HUES64 (cell line): ENCODE measurements around the gene ABCD2.
A peak's percentile ranks its signal among the peaks of the same experiment; 100 is the strongest.
"Not testable (repeated sequence)": the region's sequence is repeated elsewhere in the genome, so short reads cannot be mapped to it uniquely, and the experiment has no call there.

Experiments used
- H3K27ac ChIP-seq: 2 replicates; pipeline ENCODE4 v1.7.0; 2013; ENCODE audit warnings: low read depth, low read length, inconsistent platforms
- H3K27me3 ChIP-seq: 2 replicates; pipeline ENCODE4 v1.6.1; 2013; ENCODE audit warnings: mild to moderate bottlenecking, low read length; ENCODE audit not compliant: insufficient read depth
- H3K36me3 ChIP-seq: 2 replicates; pipeline ENCODE4 v1.6.1; 2013; ENCODE audit warnings: mild to moderate bottlenecking, low read length; ENCODE audit not compliant: insufficient read depth
- H3K4me1 ChIP-seq: 2 replicates; pipeline ENCODE4 v1.6.1; 2013; ENCODE audit warnings: mild to moderate bottlenecking, low read length, moderate library complexity; ENCODE audit not compliant: insufficient read depth
- H3K4me3 ChIP-seq: 2 replicates; pipeline ENCODE4 v1.5.1; 2013; ENCODE audit warnings: mild to moderate bottlenecking, low read length, moderate library complexity
- H3K9ac ChIP-seq: 2 replicates; pipeline ENCODE4 v1.6.1; 2013; ENCODE audit warnings: mild to moderate bottlenecking, low read depth, low read length
- H3K9me3 ChIP-seq: 2 replicates; pipeline ENCODE4 v1.6.1; 2013; ENCODE audit warnings: low read depth, low read length; ENCODE audit not compliant: insufficient read depth
- WGBS: fragments of 150-250, 120-280 bp; methylation state at CpG from one replicate; pipeline ENCODE4 v1.1.7; 2013; ENCODE audit warnings: missing lambda C conversion rate; 5-methylcytosine and 5-hydroxymethylcytosine counted together

Gene ABCD2

GRCh38 chr12:39587225-39587624 lies 32.4 kb downstream of the ABCD2 start:
- Histone ChIP-seq H3K27ac (no peak overlapping the region), H3K9me3 (no peaks in the 10 kb centered on the region), H3K36me3 (no peaks in the 10 kb centered on the region)

GRCh38 chr12:39586816-39587215 lies 32.8 kb downstream of the ABCD2 start:
- Histone ChIP-seq H3K27me3 (no peaks in the 10 kb centered on the region), H3K9me3 (no peaks in the 10 kb centered on the region), H3K27ac (no peak overlapping the region), H3K9ac (no peak overlapping the region), H3K4me1 (no peaks in the 10 kb centered on the region), H3K4me3 (no peak overlapping the region), H3K36me3 (no peaks in the 10 kb centered on the region)
- 100% methylated on average over 1 of the region's 1 CpG for WGBS

More at GRCh38 chr12:39587225-39587624, 32.4 kb downstream of the ABCD2 start:
- Histone ChIP-seq H3K4me3 (no peak overlapping the region), H3K9ac (no peak overlapping the region), H3K27me3 (no peaks in the 10 kb centered on the region), H3K4me1 (no peaks in the 10 kb centered on the region)
- WGBS, result 78% methylated on average over 2 of the region's 3 CpGs

- Histone ChIP-seq H3K4me3 (no peak overlapping the region), H3K27ac (no peak overlapping the region), H3K9me3 (no peaks in the 10 kb centered on the region), H3K27me3 (no peaks in the 10 kb centered on the region), H3K9ac (no peak overlapping the region), H3K4me1 (no peaks in the 10 kb centered on the region), H3K36me3 (no peaks in the 10 kb centered on the region)
- WGBS, result 93% methylated on average over 2 of the region's 3 CpGs
These were observed 38.0 kb downstream of the ABCD2 start for GRCh38 chr12:39581592-39581991.

DNA sequence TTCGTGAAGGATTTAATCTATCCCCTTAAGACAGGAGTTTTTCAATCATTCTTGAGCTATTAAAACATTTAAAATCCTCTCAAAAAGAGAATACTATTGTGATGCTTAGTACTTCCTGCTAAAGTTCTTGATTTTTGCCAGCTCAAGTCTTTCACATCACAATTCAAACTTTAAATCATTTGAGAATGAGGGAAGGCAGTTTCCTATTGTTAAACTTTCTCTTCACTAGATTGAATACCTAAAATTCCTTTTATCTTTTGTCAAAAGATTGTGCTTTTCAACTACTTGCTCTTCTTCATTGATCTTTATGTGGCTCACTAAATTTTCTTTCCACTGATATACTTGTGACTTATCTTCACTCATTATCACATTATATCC lies 44.1 kb downstream of the ABCD2 start:
- peaks cover 4% of the 10 kb centered on the region; the same call in 1 of the 2 replicates for H3K9me3 ChIP-seq
- peak overlapping the region; percentile 45; the same call in 1 of the 2 replicates for H3K27ac ChIP-seq
- H3K9ac ChIP-seq, result no peak overlapping the region
- no CpG with 5 or more reads among the region's 1 CpG for WGBS
- H3K36me3 ChIP-seq, result no peaks in the 10 kb centered on the region
- H3K27me3 ChIP-seq, result no peaks in the 10 kb centered on the region
- no peak overlapping the region for H3K4me3 ChIP-seq
- peaks cover 28% of the 10 kb centered on the region for H3K4me1 ChIP-seq

GRCh38 chr12:39574785-39575497 lies 44.7 kb downstream of the ABCD2 start:
- no peak overlapping the region for H3K4me3 ChIP-seq
- WGBS, result 89% methylated on average over 2 of the region's 4 CpGs
- no peaks in the 10 kb centered on the region for H3K36me3 ChIP-seq
- no peaks in the 10 kb centered on the region for H3K27me3 ChIP-seq
- H3K27ac ChIP-seq, result peak overlapping the region; percentile 45; the same call in 1 of the 2 replicates
- H3K9ac ChIP-seq, result no peak overlapping the region
- peaks cover 28% of the 10 kb centered on the region for H3K4me1 ChIP-seq
- peaks cover 9% of the 10 kb centered on the region for H3K9me3 ChIP-seq

GRCh38 chr12:39574378-39574777 lies 45.2 kb downstream of the ABCD2 start:
- Histone ChIP-seq H3K9me3 (peaks cover 14% of the 10 kb centered on the region), H3K4me3 (no peak overlapping the region), H3K9ac (no peak overlapping the region), H3K27ac (no peak overlapping the region), H3K4me1 (peaks cover 28% of the 10 kb centered on the region), H3K27me3 (no peaks in the 10 kb centered on the region), H3K36me3 (no peaks in the 10 kb centered on the region)
- no CpG with 5 or more reads among the region's 1 CpG for WGBS

GRCh38 chr12:39573971-39574370 lies 45.6 kb downstream of the ABCD2 start:
- H3K27ac ChIP-seq, result no peak overlapping the region
- no peak overlapping the region for H3K9ac ChIP-seq
- H3K4me1 ChIP-seq, result peaks cover 28% of the 10 kb centered on the region
- WGBS, result 90% methylated on average over 1 of the region's 2 CpGs
- H3K9me3 ChIP-seq, result peaks cover 19% of the 10 kb centered on the region
- H3K4me3 ChIP-seq, result no peak overlapping the region
- H3K27me3 ChIP-seq, result no peaks in the 10 kb centered on the region
- no peaks in the 10 kb centered on the region for H3K36me3 ChIP-seq

DNA sequence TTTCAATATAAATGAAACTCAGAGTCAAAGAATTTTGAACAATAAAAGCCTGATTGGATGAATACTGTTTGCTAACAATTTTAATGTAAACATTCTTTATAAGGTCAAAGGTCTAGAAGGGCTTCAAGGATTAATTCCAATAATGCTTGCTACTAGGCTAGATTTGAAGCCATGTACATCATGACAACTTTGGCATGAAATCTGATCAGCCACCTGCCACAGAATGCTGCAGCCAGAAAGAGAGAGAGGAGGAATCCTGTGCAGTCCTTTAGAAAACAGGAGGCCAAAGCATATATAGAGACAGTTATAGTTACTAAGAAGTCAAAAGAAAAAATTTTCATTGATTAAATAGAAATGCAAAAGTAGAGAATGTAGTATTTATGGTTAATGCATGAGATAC lies 47.1 kb downstream of the ABCD2 start:
- Histone ChIP-seq H3K27me3 (no peaks in the 10 kb centered on the region), H3K36me3 (no peaks in the 10 kb centered on the region), H3K27ac (no peak overlapping the region), H3K9me3 (peaks cover 23% of the 10 kb centered on the region), H3K4me1 (peaks cover 28% of the 10 kb centered on the region), H3K4me3 (no peak overlapping the region), H3K9ac (no peak overlapping the region)

GRCh38 chr12:39571351-39571750 lies 48.3 kb downstream of the ABCD2 start:
- H3K27me3 ChIP-seq, result no peaks in the 10 kb centered on the region
- H3K9ac ChIP-seq, result no peak overlapping the region
- WGBS, result 100% methylated on average over 1 of the region's 4 CpGs
- no peaks in the 10 kb centered on the region for H3K36me3 ChIP-seq
- no peak overlapping the region for H3K4me3 ChIP-seq
- no peak overlapping the region for H3K27ac ChIP-seq
- peaks cover 28% of the 10 kb centered on the region for H3K4me1 ChIP-seq
- peaks cover 23% of the 10 kb centered on the region for H3K9me3 ChIP-seq

DNA sequence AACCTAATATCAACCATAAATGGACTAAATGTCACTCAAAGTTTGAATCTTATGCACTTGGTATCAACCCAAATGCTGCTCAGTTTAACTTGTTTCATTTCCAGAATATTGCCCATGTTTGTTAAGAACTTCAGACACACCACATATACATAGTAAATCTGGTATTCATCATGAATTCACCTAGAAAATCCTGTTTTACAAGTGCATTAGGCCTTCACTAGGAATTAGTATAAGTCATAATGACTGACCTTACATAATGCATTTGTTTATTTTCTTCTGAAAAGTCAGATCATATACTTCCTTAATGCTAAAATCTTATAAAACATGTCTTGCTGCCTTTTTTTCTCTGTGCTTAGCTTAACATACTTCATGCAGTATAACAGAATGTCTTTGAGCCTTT lies 66.1 kb downstream of the ABCD2 start:
- H3K9me3 ChIP-seq, result peaks cover 10% of the 10 kb centered on the region
- no peak overlapping the region for H3K4me3 ChIP-seq
- no peaks in the 10 kb centered on the region for H3K27me3 ChIP-seq
- H3K36me3 ChIP-seq, result no peaks in the 10 kb centered on the region
- no peak overlapping the region for H3K27ac ChIP-seq
- no peak overlapping the region for H3K9ac ChIP-seq
- no peaks in the 10 kb centered on the region for H3K4me1 ChIP-seq

GRCh38 chr12:39544211-39544610 lies 75.4 kb downstream of the ABCD2 start:
- H3K27me3 ChIP-seq, H3K9ac ChIP-seq, H3K27ac ChIP-seq, H3K9me3 ChIP-seq, H3K4me1 ChIP-seq, H3K36me3 ChIP-seq, H3K4me3 ChIP-seq: not testable (repeated sequence)
- 88% methylated on average over 1 of the region's 2 CpGs for WGBS

- H3K4me1 ChIP-seq, result no peaks in the 10 kb centered on the region; the same call in 1 of the 2 replicates
- no peaks in the 10 kb centered on the region for H3K9me3 ChIP-seq
- WGBS, result 91% methylated on average over 2 of the region's 2 CpGs
- H3K27ac ChIP-seq, result no peak overlapping the region
- no peak overlapping the region for H3K4me3 ChIP-seq
- no peaks in the 10 kb centered on the region for H3K36me3 ChIP-seq
- no peak overlapping the region for H3K9ac ChIP-seq
- no peaks in the 10 kb centered on the region for H3K27me3 ChIP-seq
These were observed 78.1 kb downstream of the ABCD2 start for GRCh38 chr12:39541471-39541870.
